Activated CD4-positive, alpha-beta memory T cell treated with anti-CD3 and anti-CD28 coated beads for 36 hours (primary cell): Measurements from ENCODE around the gene CLEC4G. TPM values are rescaled to one million over a fixed set of nuclear protein-coding genes. Genes with fewer than 3 reads are reported as not detected.

Source experiments
- CTCF ChIA-PET: fragments of 350-600 bp; sonication (Branson Sonifier 250); formaldehyde crosslinking; loops from one replicate; lab custom pipeline; 2021; ENCODE audit warnings: antibody characterized with exemption, inconsistent platforms; lab: Charles Lee
- POLR2A ChIA-PET: fragments of 350-600 bp; sonication (Branson Sonifier 250); formaldehyde crosslinking; loops from one replicate; lab custom pipeline; 2021; ENCODE audit warnings: antibody characterized with exemption; lab: Charles Lee
- DNase-seq: peaks from one replicate; pipeline ENCODE4 v3.0.0-alpha.2; 2020
- H3K27ac Mint-ChIP-seq: one replicate; pipeline ENCODE4 v1.8.0; 2021; ENCODE audit warnings: mixed read lengths
- H3K27me3 Mint-ChIP-seq: one replicate; pipeline ENCODE4 v1.8.0; 2021; ENCODE audit warnings: mixed read lengths
- H3K36me3 Mint-ChIP-seq: one replicate; pipeline ENCODE4 v1.8.0; 2021; ENCODE audit warnings: mixed read lengths
- H3K4me1 Mint-ChIP-seq: one replicate; pipeline ENCODE4 v1.8.0; 2021; ENCODE audit warnings: low read depth, mixed read lengths
- H3K4me3 Mint-ChIP-seq: one replicate; pipeline ENCODE4 v1.8.0; 2021; ENCODE audit warnings: mild to moderate bottlenecking, mixed read lengths
- H3K9me3 Mint-ChIP-seq: one replicate; pipeline ENCODE4 v1.8.0; 2021; ENCODE audit warnings: mixed read lengths
- intact Hi-C: fragments of 100-400 bp; cut with micrococcal nuclease; formaldehyde crosslinking; loops from one replicate; pipeline ENCODE4 v1.15.1; 2023
- total RNA-seq, 2 experiments: library from RNA; stranded (reverse); gene quantifications; one replicate each; pipeline ENCODE4 v1.2.3, GENCODE V29; 2021

Gene CLEC4G
- total RNA-seq, 2 experiments from 2014 or later = not detected

GRCh38 chr19:7734220-7735203 lies 2.6 kb upstream of the CLEC4G start:
- Mint-ChIP-seq H3K4me3 (no peak overlapping the region), H3K27ac (no peak overlapping the region), H3K4me1 (peaks cover 18% of the 10 kb centered on the region), H3K9me3 (no peaks in the 10 kb centered on the region), H3K36me3 (no peaks in the 10 kb centered on the region), H3K27me3 (peaks cover 39% of the 10 kb centered on the region)
- DNase-seq = no peak
- CTCF ChIA-PET = no interaction called here
- intact Hi-C loops = no loop called here
- POLR2A ChIA-PET = no interaction called here

GRCh38 chr19:7733376-7733775 lies 1.5 kb upstream of the CLEC4G start:
- Mint-ChIP-seq H3K27ac (no peak overlapping the region), H3K4me1 (peaks cover 20% of the 10 kb centered on the region), H3K4me3 (no peak overlapping the region), H3K36me3 (no peaks in the 10 kb centered on the region), H3K27me3 (peaks cover 43% of the 10 kb centered on the region), H3K9me3 (no peaks in the 10 kb centered on the region)
- ChIA-PET POLR2A (no interaction called here), CTCF (no interaction called here)
- intact Hi-C loops = no loop called here
- no peak for DNase-seq

- POLR2A ChIA-PET = no interaction called here
These were observed 295 bp downstream of the CLEC4G start for GRCh38 chr19:7731615-7732014.

GRCh38 chr19:7731218-7731595 lies 703 bp downstream of the CLEC4G start:
- no peak for DNase-seq
- Mint-ChIP-seq H3K9me3 (no peaks in the 10 kb centered on the region), H3K27me3 (peaks cover 47% of the 10 kb centered on the region), H3K4me3 (no peak overlapping the region), H3K36me3 (no peaks in the 10 kb centered on the region), H3K4me1 (peaks cover 9% of the 10 kb centered on the region), H3K27ac (no peak overlapping the region)
- intact Hi-C loops = no loop called here
- CTCF ChIA-PET = interaction anchor here (0.7 kb wide), 1 partner anchor 50 kb away, joined by 4 read pairs; the partner anchor contains the start of gene TRAPPC5
- POLR2A ChIA-PET = no interaction called here

More at GRCh38 chr19:7731615-7732014, 295 bp downstream of the CLEC4G start:
- Mint-ChIP-seq H3K36me3 (no peaks in the 10 kb centered on the region), H3K9me3 (no peaks in the 10 kb centered on the region), H3K4me1 (peaks cover 9% of the 10 kb centered on the region), H3K27me3 (peaks cover 49% of the 10 kb centered on the region), H3K27ac (no peak overlapping the region), H3K4me3 (no peak overlapping the region)
- intact Hi-C loops = no loop called here
- CTCF ChIA-PET = interaction anchor here (0.7 kb wide), 1 partner anchor 51 kb away, joined by 4 read pairs; the partner anchor contains the start of gene TRAPPC5
- no peak for DNase-seq

- ChIA-PET CTCF (no interaction called here), POLR2A (no interaction called here)
- no peaks in the 10 kb centered on the region for H3K36me3 Mint-ChIP-seq
- H3K4me1 Mint-ChIP-seq = peaks cover 9% of the 10 kb centered on the region
- H3K27me3 Mint-ChIP-seq = peaks cover 45% of the 10 kb centered on the region
- H3K27ac Mint-ChIP-seq = no peak overlapping the region
- no peaks in the 10 kb centered on the region for H3K9me3 Mint-ChIP-seq
- no peak overlapping the region for H3K4me3 Mint-ChIP-seq
- intact Hi-C loops = no loop called here
- no peak for DNase-seq
These were observed 1.4 kb downstream of the CLEC4G start for GRCh38 chr19:7730286-7731217.

- ChIA-PET CTCF (no interaction called here), POLR2A (no interaction called here)
- DNase-seq = no peak
- Mint-ChIP-seq H3K4me3 (no peak overlapping the region), H3K27me3 (peaks cover 42% of the 10 kb centered on the region), H3K4me1 (peaks cover 9% of the 10 kb centered on the region), H3K9me3 (no peaks in the 10 kb centered on the region), H3K27ac (no peak overlapping the region), H3K36me3 (no peaks in the 10 kb centered on the region)
- intact Hi-C loops = no loop called here
These were observed 2.1 kb downstream of the CLEC4G start for GRCh38 chr19:7729831-7730285.

- Mint-ChIP-seq H3K4me1 (peaks cover 9% of the 10 kb centered on the region), H3K9me3 (no peaks in the 10 kb centered on the region), H3K27me3 (peaks cover 39% of the 10 kb centered on the region), H3K4me3 (no peak overlapping the region), H3K36me3 (no peaks in the 10 kb centered on the region), H3K27ac (no peak overlapping the region)
- ChIA-PET POLR2A (no interaction called here), CTCF (no interaction called here)
- intact Hi-C loops = no loop called here
- no peak for DNase-seq
These were observed 2.7 kb downstream of the CLEC4G start for GRCh38 chr19:7729211-7729610.

GRCh38 chr19:7725791-7726190 lies 6.1 kb downstream of the CLEC4G start:
- Mint-ChIP-seq H3K27ac (no peak overlapping the region), H3K9me3 (no peaks in the 10 kb centered on the region), H3K4me1 (peaks cover 9% of the 10 kb centered on the region), H3K27me3 (peaks cover 34% of the 10 kb centered on the region), H3K4me3 (no peak overlapping the region), H3K36me3 (no peaks in the 10 kb centered on the region)
- POLR2A ChIA-PET = no interaction called here
- DNase-seq = no peak
- CTCF ChIA-PET = interaction anchor here (1.2 kb wide), 1 partner anchor 74 kb away, joined by 5 read pairs; no protein-coding TSS in a partner anchor
- intact Hi-C loops = no loop called here

GRCh38 chr19:7722231-7722651 lies 9.7 kb downstream of the CLEC4G start:
- CTCF ChIA-PET = interaction anchor here (0.8 kb wide), 1 partner anchor 13 kb away, joined by 3 read pairs; no protein-coding TSS in a partner anchor
- POLR2A ChIA-PET = no interaction called here
- Mint-ChIP-seq H3K9me3 (no peaks in the 10 kb centered on the region), H3K4me3 (no peak overlapping the region), H3K4me1 (no peaks in the 10 kb centered on the region), H3K36me3 (no peaks in the 10 kb centered on the region), H3K27ac (no peak overlapping the region), H3K27me3 (peaks cover 7% of the 10 kb centered on the region)
- intact Hi-C loops = no loop called here
- DNase-seq = no peak

- ChIA-PET CTCF (no interaction called here), POLR2A (no interaction called here)
- H3K9me3 Mint-ChIP-seq = peaks cover 6% of the 10 kb centered on the region
- peaks cover 5% of the 10 kb centered on the region for H3K27me3 Mint-ChIP-seq
- no peak overlapping the region for H3K27ac Mint-ChIP-seq
- no peaks in the 10 kb centered on the region for H3K4me1 Mint-ChIP-seq
- H3K36me3 Mint-ChIP-seq = no peaks in the 10 kb centered on the region
- no peak overlapping the region for H3K4me3 Mint-ChIP-seq
- DNase-seq = no peak
- intact Hi-C loops = no loop called here
These were observed 11.6 kb downstream of the CLEC4G start for GRCh38 chr19:7720351-7720750.

- H3K27ac Mint-ChIP-seq = no peak overlapping the region
- CTCF ChIA-PET = interaction anchor here (1.0 kb wide), 1 partner anchor 38 kb away, joined by 3 read pairs; the partner anchor contains the start of gene TRAPPC5
- DNase-seq = no peak
These were observed 13.2 kb downstream of the CLEC4G start for GRCh38 chr19:7718668-7719067.

More at GRCh38 chr19:7718668-7719067, 13.2 kb downstream of the CLEC4G start:
- intact Hi-C loops = no loop called here
- Mint-ChIP-seq H3K4me1 (peaks cover 5% of the 10 kb centered on the region), H3K4me3 (no peak overlapping the region), H3K36me3 (no peaks in the 10 kb centered on the region), H3K9me3 (peaks cover 6% of the 10 kb centered on the region), H3K27me3 (peaks cover 5% of the 10 kb centered on the region)
- POLR2A ChIA-PET = no interaction called here
